H1 (cell line): ENCODE measurements around the gene NT5M. TPM values are rescaled to one million over a fixed set of nuclear protein-coding genes. Genes with fewer than 3 reads are reported as not detected.

Experiments used
- CTCF ChIA-PET: fragments of 300-600 bp; sonication (Branson Sonifier 250); formaldehyde crosslinking; loops from one replicate; lab custom pipeline; 2021; ENCODE audit not compliant: partially characterized antibody; lab: Charles Lee
- POLR2A ChIA-PET: fragments of 300-600 bp; sonication (Branson Sonifier 250); formaldehyde crosslinking; loops from one replicate; lab custom pipeline; 2021; ENCODE audit warnings: inconsistent platforms; ENCODE audit not compliant: partially characterized antibody; lab: Charles Lee
- DNase-seq, 2 experiments: peaks; one replicate each; pipeline versions ENCODE4 v3.0.0 to v3.0.0-alpha.2; 2010 to 2022; ENCODE audit warnings: low spot score in 2 of 2, low read depth in 1 of 2, mixed read lengths in 1 of 2
- FAIRE-seq: peaks from 2 replicates; lab custom pipeline; 2011; peaks lifted over from hg19 to GRCh38; lab: Jason Lieb, UNC
- H2AFZ ChIP-seq: 2 replicates; pipeline ENCODE4 v1.8.1; 2012; ENCODE audit warnings: low read length, inconsistent platforms
- H2AK5ac ChIP-seq: 2 replicates; pipeline ENCODE4 v1.6.1; 2013; ENCODE audit warnings: low read depth, low read length
- H2BK120ac ChIP-seq: replicated peaks from 2 replicates; pipeline ENCODE3; 2013; ENCODE audit warnings: low read depth, low read length, inconsistent platforms
- H2BK12ac ChIP-seq: 2 replicates; pipeline ENCODE4 v1.6.1; 2013; ENCODE audit warnings: low read depth, low read length
- H2BK15ac ChIP-seq: 2 replicates; pipeline ENCODE4 v1.6.1; 2013; ENCODE audit warnings: low read length
- H2BK20ac ChIP-seq: 2 replicates; pipeline ENCODE4 v1.6.1; 2013; ENCODE audit warnings: low read length
- H2BK5ac ChIP-seq: 2 replicates; pipeline ENCODE4 v1.6.1; 2013; ENCODE audit warnings: low read depth, low read length
- H3K14ac ChIP-seq: 2 replicates; pipeline ENCODE4 v1.6.1; 2013; ENCODE audit warnings: inconsistent platforms; ENCODE audit not compliant: insufficient read length
- H3K18ac ChIP-seq: 2 replicates; pipeline ENCODE4 v1.6.1; 2013; ENCODE audit warnings: low read length; ENCODE audit errors: extremely low read depth
- H3K23ac ChIP-seq: 2 replicates; pipeline ENCODE4 v1.6.1; 2013; ENCODE audit warnings: inconsistent platforms; ENCODE audit not compliant: insufficient read length
- H3K23me2 ChIP-seq: 2 replicates; pipeline ENCODE4 v1.6.1; 2013; ENCODE audit warnings: low read depth, low read length
- H3K27ac ChIP-seq: 2 replicates; pipeline ENCODE4 v1.6.1; 2011; ENCODE audit warnings: low read depth, low read length, inconsistent platforms
- H3K27me3 ChIP-seq, 4 experiments: replicated peaks in 1 of 4; 1 replicate in 1 of 4; 2 replicates in 3 of 4; pipeline versions ENCODE4 v1.6.1 to v1.8.1; 2011 to 2013; ENCODE audit warnings: low read length in 3 of 4, mild to moderate bottlenecking in 3 of 4, inconsistent platforms in 2 of 4, mixed read lengths in 2 of 4, moderate library complexity in 1 of 4; ENCODE audit not compliant: control insufficient read depth in 3 of 4, insufficient read depth in 3 of 4; ENCODE audit errors: extremely low read depth in 1 of 4
- H3K36me3 ChIP-seq, 4 experiments: 2 replicates each; pipeline versions ENCODE4 v1.6.1 to v1.8.1; 2011 to 2013; ENCODE audit warnings: mild to moderate bottlenecking in 4 of 4, low read length in 3 of 4, moderate library complexity in 2 of 4, control low read depth in 1 of 4, inconsistent platforms in 1 of 4; ENCODE audit not compliant: insufficient read depth in 4 of 4, control insufficient read depth in 2 of 4
- H3K4ac ChIP-seq: replicated peaks from 2 replicates; pipeline ENCODE3; 2013; ENCODE audit warnings: low read length, low read depth, mixed read lengths, inconsistent platforms; ENCODE audit not compliant: insufficient read length
- H3K4me1 ChIP-seq, 4 experiments: replicated peaks in 1 of 4; 1 replicate in 1 of 4; 2 replicates in 3 of 4; pipeline versions ENCODE4 v1.6.1 to v1.8.1; 2011 to 2013; ENCODE audit warnings: low read length in 3 of 4, inconsistent platforms in 2 of 4, mixed read lengths in 1 of 4; ENCODE audit not compliant: insufficient read depth in 4 of 4, control insufficient read depth in 3 of 4
- H3K4me2 ChIP-seq, 2 experiments: 2 replicates each; pipeline versions ENCODE4 v1.6.1 to v1.8.1; 2011 to 2013; ENCODE audit warnings: low read depth in 2 of 2, low read length in 2 of 2, control low read depth in 1 of 2, inconsistent platforms in 1 of 2, mild to moderate bottlenecking in 1 of 2; ENCODE audit not compliant: insufficient read depth in 1 of 2
- H3K4me3 ChIP-seq, 4 experiments: fragments of 200-600, 300-600 bp in 1 of 4; sonication (generic), shearing (Covaris generic), sonication (Bioruptor Twin) in 1 of 4; 2 replicates each; pipeline versions ENCODE4 v1.5.1 to v1.8.1; 2011 to 2016; ENCODE audit warnings: low read length in 4 of 4, low read depth in 3 of 4, control low read depth in 2 of 4, inconsistent platforms in 2 of 4, mild to moderate bottlenecking in 2 of 4, mixed read lengths in 1 of 4, moderate library complexity in 1 of 4; ENCODE audit not compliant: insufficient read depth in 2 of 4; ENCODE audit errors: extremely low read depth in 1 of 4
- H3K56ac ChIP-seq: replicated peaks from 2 replicates; pipeline ENCODE3; 2013; ENCODE audit warnings: low read depth, mild to moderate bottlenecking, mixed read lengths, low read length, inconsistent platforms; ENCODE audit not compliant: insufficient read length
- H3K79me1 ChIP-seq: 2 replicates; pipeline ENCODE4 v1.6.1; 2013; ENCODE audit warnings: low read depth, low read length, control low read depth
- H3K79me2 ChIP-seq, 2 experiments: 2 replicates each; pipeline versions ENCODE4 v1.6.1 to v1.8.1; 2012 to 2013; ENCODE audit warnings: low read length in 2 of 2, mild to moderate bottlenecking in 2 of 2, inconsistent platforms in 1 of 2; ENCODE audit not compliant: insufficient read depth in 2 of 2, control insufficient read depth in 1 of 2
- H3K9ac ChIP-seq, 4 experiments: replicated peaks in 1 of 4; 1 replicate in 1 of 4; 2 replicates in 3 of 4; pipeline versions ENCODE4 v1.6.1 to v1.8.1; 2011 to 2013; ENCODE audit warnings: low read depth in 3 of 4, low read length in 3 of 4, control low read depth in 2 of 4, mild to moderate bottlenecking in 2 of 4, moderate library complexity in 2 of 4, inconsistent platforms in 1 of 4; ENCODE audit errors: extremely low read depth in 1 of 4
- H3K9me3 ChIP-seq, 2 experiments: 2 replicates each; pipeline versions ENCODE4 v1.6.1 to v1.8.1; 2012 to 2013; ENCODE audit warnings: mild to moderate bottlenecking in 2 of 2, moderate library complexity in 2 of 2, control low read depth in 1 of 2, inconsistent platforms in 1 of 2, low read depth in 1 of 2, low read length in 1 of 2, mixed read lengths in 1 of 2; ENCODE audit not compliant: insufficient read depth in 2 of 2
- H4K20me1 ChIP-seq, 2 experiments: replicated peaks in 1 of 2; 2 replicates each; pipeline versions ENCODE3 to v1.8.1; 2011 to 2013; ENCODE audit warnings: inconsistent platforms in 2 of 2, low read length in 2 of 2, mild to moderate bottlenecking in 1 of 2; ENCODE audit not compliant: insufficient read depth in 2 of 2, control insufficient read depth in 1 of 2
- H4K5ac ChIP-seq: 2 replicates; pipeline ENCODE4 v1.6.1; 2013; ENCODE audit warnings: low read length, low read depth, mixed read lengths, inconsistent platforms; ENCODE audit not compliant: insufficient read length
- H4K8ac ChIP-seq: 2 replicates; pipeline ENCODE4 v1.8.0; 2013; ENCODE audit warnings: mild to moderate bottlenecking, moderate library complexity, low read length, inconsistent platforms; ENCODE audit not compliant: insufficient read depth; ENCODE audit errors: extremely low read depth
- H4K91ac ChIP-seq: replicated peaks from 2 replicates; pipeline ENCODE3; 2013; ENCODE audit warnings: low read length, mixed read lengths, inconsistent platforms; ENCODE audit not compliant: insufficient read length
- BACH1 ChIP-seq: IDR thresholded peaks from 2 replicates; pipeline ENCODE4 v1.6.1; 2012; ENCODE audit warnings: low read length, improper control_type of control experiment
- BRCA1 ChIP-seq: IDR thresholded peaks from 2 replicates; pipeline ENCODE4 v1.6.1; 2012; ENCODE audit warnings: low read depth, low read length, improper control_type of control experiment
- CREB1 ChIP-seq: IDR thresholded peaks from 2 replicates; pipeline ENCODE4 v1.6.1; 2012; ENCODE audit warnings: inconsistent platforms
- E2F6 ChIP-seq: IDR thresholded peaks from 2 replicates; pipeline ENCODE4 v1.6.1; 2012; ENCODE audit warnings: inconsistent platforms
- FOSL1 ChIP-seq: IDR thresholded peaks from 2 replicates; pipeline ENCODE4 v1.6.1; 2011; ENCODE audit warnings: mild to moderate bottlenecking, low read depth, low read length, moderate library complexity; ENCODE audit not compliant: insufficient read depth
- MAFK ChIP-seq: IDR thresholded peaks from 2 replicates; pipeline ENCODE4 v1.6.1; 2012; ENCODE audit warnings: low read depth, mild to moderate bottlenecking, improper control_type of control experiment, low read length
- RAD21 ChIP-seq, 2 experiments: IDR thresholded peaks in 1 of 2; conservative IDR thresholded peaks in 1 of 2; 2 replicates each; pipeline ENCODE4 v1.6.1; 2011; ENCODE audit warnings: low read depth in 2 of 2, low read length in 2 of 2, improper control_type of control experiment in 1 of 2, inconsistent platforms in 1 of 2, mild to moderate bottlenecking in 1 of 2, moderate library complexity in 1 of 2
- SIX5 ChIP-seq: IDR thresholded peaks from 2 replicates; pipeline ENCODE4 v1.6.1; 2011; ENCODE audit warnings: mild to moderate bottlenecking, low read depth, low read length
- WGBS, 2 experiments: shearing (Covaris generic) in 1 of 2; methylation state at CpG; one replicate each; pipeline versions ENCODE4 v1.1.6 to v1.1.7; 2013 to 2015; ENCODE audit warnings: low lambda C conversion rate in 2 of 2, mixed read lengths in 2 of 2, inconsistent platforms in 1 of 2, low coverage in 1 of 2, missing lambda C conversion rate in 1 of 2; ENCODE audit not compliant: insufficient replicate concordance in 2 of 2, insufficient coverage in 1 of 2, insufficient read length in 1 of 2; ENCODE audit errors: extremely low coverage in 1 of 2, missing lambda C conversion rate in 1 of 2; 5-methylcytosine and 5-hydroxymethylcytosine counted together
- polyA plus RNA-seq, 7 experiments: library from polyadenylated mRNA; depleted of rRNA in 3 of 7; stranded (reverse) in 5 of 7; unstranded in 2 of 7; fragments of >200 nt in 5 of 7; fragments of 200-250 nt in 2 of 7; gene quantifications; 1 replicate in 5 of 7; 2 replicates in 1 of 7; 4 replicates in 1 of 7; pipeline versions ENCODE4 v1.2.1 to v1.2.3, GENCODE V29; 2011 to 2013; ENCODE audit warnings: missing spikeins in 2 of 7, mixed read lengths in 2 of 7
- total RNA-seq: library from RNA; stranded (reverse); fragmentation: NEBNext Ultra II Directional; extraction: Animal tissue kit (Norgen Biotek cat#: 25700); gene quantifications from 2 replicates; pipeline ENCODE4 v1.2.1, GENCODE V29; 2021

NT5M gene
- total and polyA plus RNA-seq, 2 of the 8 experiments (the other 6 are each of a cell fraction or from before 2014, with no cell fraction given), result 7.6 to 18.2 TPM

GRCh38 chr17:17354560-17355349, 51.6 kb downstream of the NT5M start:
- Histone ChIP-seq H2BK5ac (no peak overlapping the region), H3K9me3 (no peaks in the 10 kb centered on the region), H2BK15ac (peak overlapping the region; percentile 90; the same call in 1 of the 2 replicates), H2AK5ac (no peak overlapping the region), H3K4me1 (peaks cover 0 to 18% (median 9%) of the 10 kb centered on the region in 4 experiments; a peak in 5 of 7 replicates), H3K79me1 (no peaks in the 10 kb centered on the region), H3K9ac (no peak overlapping the region), H3K18ac (peak overlapping the region; percentile 48), H3K79me2 (no peaks in the 10 kb centered on the region), H2BK120ac (no peak overlapping the region), H3K14ac (no peak overlapping the region), H3K4me3 (no peak overlapping the region), H3K27me3 (no peaks in the 10 kb centered on the region), H4K8ac (peak overlapping the region; percentile 29; the same call in 1 of the 2 replicates), H2BK20ac (no peak overlapping the region), H3K23me2 (no peaks in the 10 kb centered on the region), H4K5ac (no peak overlapping the region), H4K91ac (peak overlapping the region; percentile 35), H2BK12ac (0 out of 2 replicates have a peak overlapping the region, but pooled peaks have one; percentile 28), H3K36me3 (no peaks in the 10 kb centered on the region), H4K20me1 (no peaks in the 10 kb centered on the region), H3K27ac (no peak overlapping the region), H3K4ac (no peak overlapping the region), H3K56ac (no peak overlapping the region), H3K4me2 (peak overlapping the region in 1 of 2 experiments; percentile 44; a peak in 2 of 4 replicates), H3K23ac (no peak overlapping the region), H2AFZ (peak overlapping the region; percentile 30; the same call in 1 of the 2 replicates)
- ChIA-PET POLR2A (interaction anchor here (0.8 to 2.3 kb wide), 3 partner anchors 136 to 142 kb away, joined by 3 to 13 read pairs (median 5); partner anchors contain the start of gene RASD1), CTCF (interaction anchor here (0.7 to 8.0 kb wide), 50 partner anchors 8 to 371 kb away, joined by 3 to 94 read pairs (median 5); partner anchors contain the start of gene RASD1)
- WGBS, 2 experiments, result 41% methylated on average over 14 of the region's 14 CpGs; no CpG with 5 or more reads in 1 of the 2 experiments
- FAIRE-seq (peak; percentile 71), DNase-seq (peak; percentile 67 to 88)
- no peak for TF ChIP-seq SIX5
- TF ChIP-seq BACH1, result peak; percentile 41
- peak; percentile 78 to 84 for TF ChIP-seq RAD21 (IDR thresholded peaks at IDR 0.05 in 1 of 2, conservative IDR thresholded peaks at IDR 0.05 in 1 of 2; ENCODE audit: low read depth in 2 of 2, low read length in 2 of 2)
- TF ChIP-seq FOSL1, result no peak
- no peak for TF ChIP-seq MAFK
- TF ChIP-seq CREB1, result peak; percentile 86
- TF ChIP-seq E2F6, result peak; percentile 42; the same call in 1 of the 2 replicates
- TF ChIP-seq BRCA1, result no peak
